OCI-LY3 (cell line): ENCODE data around the gene TMEM222.

ENCODE experiments used
- EZH2phosphoT487 ChIP-seq: fragments of 200-600 bp; shearing (Covaris generic); IDR thresholded peaks from 2 replicates; pipeline ENCODE4 v1.6.1; 2018; ENCODE audit warnings: antibody characterized with exemption, mixed run types, low read depth
- TF ChIP-seq, protein P1 (sequence below): fragments of 200-600, 300-600 bp; sonication (generic); IDR thresholded peaks from 2 replicates; pipeline ENCODE4 v1.5.1; 2014; ENCODE audit warnings: antibody characterized with exemption, low read length, low read depth

DNA sequence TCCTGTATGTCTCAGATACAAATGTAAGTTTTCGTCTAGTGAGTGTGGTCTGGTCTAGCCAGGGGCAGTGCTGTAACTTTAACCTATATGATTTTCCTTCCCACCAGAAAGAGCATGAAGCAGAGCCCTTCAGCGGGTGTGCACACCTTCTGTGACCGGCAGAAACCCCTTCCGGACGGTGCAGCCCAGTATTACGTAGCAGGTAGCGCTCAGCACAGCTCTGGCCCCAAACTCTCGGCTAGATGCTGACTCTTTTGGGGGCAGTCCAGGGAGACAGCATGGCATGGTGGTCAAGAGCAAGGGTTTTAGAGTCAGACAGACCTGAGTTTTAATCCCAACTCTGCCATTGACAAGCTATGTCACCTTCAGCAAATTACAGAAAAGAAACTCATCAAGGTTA is 28.0 kb upstream of the TMEM222 start:
- TF ChIP-seq, protein P1, sequence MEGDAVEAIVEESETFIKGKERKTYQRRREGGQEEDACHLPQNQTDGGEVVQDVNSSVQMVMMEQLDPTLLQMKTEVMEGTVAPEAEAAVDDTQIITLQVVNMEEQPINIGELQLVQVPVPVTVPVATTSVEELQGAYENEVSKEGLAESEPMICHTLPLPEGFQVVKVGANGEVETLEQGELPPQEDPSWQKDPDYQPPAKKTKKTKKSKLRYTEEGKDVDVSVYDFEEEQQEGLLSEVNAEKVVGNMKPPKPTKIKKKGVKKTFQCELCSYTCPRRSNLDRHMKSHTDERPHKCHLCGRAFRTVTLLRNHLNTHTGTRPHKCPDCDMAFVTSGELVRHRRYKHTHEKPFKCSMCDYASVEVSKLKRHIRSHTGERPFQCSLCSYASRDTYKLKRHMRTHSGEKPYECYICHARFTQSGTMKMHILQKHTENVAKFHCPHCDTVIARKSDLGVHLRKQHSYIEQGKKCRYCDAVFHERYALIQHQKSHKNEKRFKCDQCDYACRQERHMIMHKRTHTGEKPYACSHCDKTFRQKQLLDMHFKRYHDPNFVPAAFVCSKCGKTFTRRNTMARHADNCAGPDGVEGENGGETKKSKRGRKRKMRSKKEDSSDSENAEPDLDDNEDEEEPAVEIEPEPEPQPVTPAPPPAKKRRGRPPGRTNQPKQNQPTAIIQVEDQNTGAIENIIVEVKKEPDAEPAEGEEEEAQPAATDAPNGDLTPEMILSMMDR, result no peak
- TF ChIP-seq EZH2phosphoT487, result no peak
